Gastrocnemius medialis (tissue), 4 donors: ENCODE data around the gene SHTN1. TPM values are rescaled to one million over a fixed set of nuclear protein-coding genes. Genes with fewer than 3 reads are reported as not detected.

ENCODE experiments used
- ATAC-seq, 2 donors: fragments of 150-250 bp; one replicate each; pipeline ENCODE4 v1.9.1; 2016
- DNase-seq, 2 donors: peaks; one replicate each; pipeline ENCODE4 v3.0.0-alpha.2; 2019
- H3K27ac ChIP-seq, 4 donors: fragments of 200-600 bp; sonication (generic); 1 replicate in 1 of 4; 2 replicates in 3 of 4; pipeline ENCODE4 v1.5.1; 2016 to 2018; ENCODE audit warnings: mild to moderate bottlenecking in 2 of 4, moderate library complexity in 1 of 4
- H3K27me3 ChIP-seq, 3 donors: fragments of 200-600 bp; sonication (generic) in 2 of 3; 1 replicate in 1 of 3; 2 replicates in 2 of 3; pipeline versions ENCODE4 v1.5.1 to v1.6.0; 2016 to 2019; ENCODE audit warnings: mild to moderate bottlenecking in 1 of 3, moderate library complexity in 1 of 3
- H3K36me3 ChIP-seq, 2 donors: fragments of 200-600 bp; sonication (generic) in 1 of 2; one replicate each; pipeline ENCODE4 v1.5.1; 2017 to 2018
- H3K4me1 ChIP-seq, 2 donors: fragments of 200-600 bp; sonication (generic) in 1 of 2; one replicate each; pipeline ENCODE4 v1.5.1; 2016 to 2017; ENCODE audit warnings: mild to moderate bottlenecking in 2 of 2
- H3K4me3 ChIP-seq, 4 donors: fragments of 200-600 bp; sonication (generic) in 3 of 4; 1 replicate in 1 of 4; 2 replicates in 3 of 4; pipeline ENCODE4 v1.5.1; 2016 to 2019; ENCODE audit warnings: mild to moderate bottlenecking in 2 of 4
- H3K9me3 ChIP-seq, 3 donors: fragments of 200-600 bp; sonication (generic) in 2 of 3; 1 replicate in 1 of 3; 2 replicates in 2 of 3; pipeline ENCODE4 v1.5.1; 2016 to 2019
- POLR2A ChIP-seq, 2 donors: fragments of 450-650 bp; IDR thresholded peaks; one replicate each; pipeline ENCODE4 v1.6.1; 2017; ENCODE audit warnings: antibody characterized with exemption in 2 of 2, mild to moderate bottlenecking in 2 of 2, moderate library complexity in 2 of 2
- in situ Hi-C, 4 donors: fragments of 200-750 bp; cut with MboI; loops; one replicate each; pipeline versions ENCODE4 v1.15.0 to v1.8.0; 2017; ENCODE audit warnings: low sequenced_read_pairs in 4 of 4
- intact Hi-C: fragments of 100-400 bp; cut with DNase I; formaldehyde crosslinking; loops from one replicate; pipeline ENCODE4 v1.15.1; 2023; ENCODE audit warnings: low total_unique reads
- total RNA-seq, 4 donors: library from RNA; depleted of rRNA; stranded (reverse); fragments of >200 nt; gene quantifications; one replicate each; pipeline versions ENCODE4 v1.1.0 to v1.2.3, GENCODE V29; 2016
- TF ChIP-seq, protein P1 (sequence below), 5 experiments: fragments of 450-650 bp in 3 of 5; fragments of 200-600 bp in 2 of 5; sonication (generic) in 2 of 5; IDR thresholded peaks in 4 of 5; conservative IDR thresholded peaks in 1 of 5; 1 replicate in 4 of 5; 2 replicates in 1 of 5; pipeline ENCODE4 v1.5.1; 2016 to 2019; ENCODE audit warnings: antibody characterized with exemption in 5 of 5, mild to moderate bottlenecking in 3 of 5, moderate library complexity in 3 of 5

The SHTN1 gene
- total RNA-seq, 4 donors from 2014 or later = 0.73 to 2.2 (median 1.0) TPM

DNA sequence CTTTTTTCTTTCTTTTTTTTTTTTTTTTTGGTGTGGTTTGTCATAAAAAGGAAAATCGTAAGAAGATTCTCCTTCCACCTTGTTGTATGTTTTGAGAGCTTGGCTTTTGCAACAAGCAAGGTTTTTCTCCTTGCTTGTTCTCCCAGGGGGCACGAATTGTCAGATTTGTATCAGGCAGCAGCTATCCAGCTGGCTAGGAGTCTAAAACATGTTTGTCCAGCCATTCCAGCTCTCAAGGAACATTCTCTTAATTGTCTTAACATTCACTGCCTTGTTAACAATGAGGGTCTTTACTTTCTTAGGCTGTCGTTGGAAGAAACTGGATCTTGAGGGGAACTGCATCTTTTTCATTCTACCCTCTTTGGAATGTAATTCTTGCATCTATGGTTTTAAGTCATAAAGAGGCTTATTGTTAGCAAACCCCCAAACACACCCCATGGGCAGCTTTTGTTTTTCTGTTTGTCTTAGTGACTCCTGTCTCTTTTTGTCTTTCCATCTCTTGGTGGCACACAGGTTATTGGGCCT, 14.6 kb downstream of the SHTN1 start:
- in situ Hi-C loops = no loop called here
- H3K27me3 ChIP-seq = no peaks in the 10 kb centered on the region
- H3K9me3 ChIP-seq = no peaks in the 10 kb centered on the region
- TF ChIP-seq, protein P1, sequence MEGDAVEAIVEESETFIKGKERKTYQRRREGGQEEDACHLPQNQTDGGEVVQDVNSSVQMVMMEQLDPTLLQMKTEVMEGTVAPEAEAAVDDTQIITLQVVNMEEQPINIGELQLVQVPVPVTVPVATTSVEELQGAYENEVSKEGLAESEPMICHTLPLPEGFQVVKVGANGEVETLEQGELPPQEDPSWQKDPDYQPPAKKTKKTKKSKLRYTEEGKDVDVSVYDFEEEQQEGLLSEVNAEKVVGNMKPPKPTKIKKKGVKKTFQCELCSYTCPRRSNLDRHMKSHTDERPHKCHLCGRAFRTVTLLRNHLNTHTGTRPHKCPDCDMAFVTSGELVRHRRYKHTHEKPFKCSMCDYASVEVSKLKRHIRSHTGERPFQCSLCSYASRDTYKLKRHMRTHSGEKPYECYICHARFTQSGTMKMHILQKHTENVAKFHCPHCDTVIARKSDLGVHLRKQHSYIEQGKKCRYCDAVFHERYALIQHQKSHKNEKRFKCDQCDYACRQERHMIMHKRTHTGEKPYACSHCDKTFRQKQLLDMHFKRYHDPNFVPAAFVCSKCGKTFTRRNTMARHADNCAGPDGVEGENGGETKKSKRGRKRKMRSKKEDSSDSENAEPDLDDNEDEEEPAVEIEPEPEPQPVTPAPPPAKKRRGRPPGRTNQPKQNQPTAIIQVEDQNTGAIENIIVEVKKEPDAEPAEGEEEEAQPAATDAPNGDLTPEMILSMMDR (IDR thresholded peaks at IDR 0.05 in 4 of 5, conservative IDR thresholded peaks at IDR 0.05 in 1 of 5) = no peak
- no peak for TF ChIP-seq POLR2A (IDR thresholded peaks at IDR 0.05)
- intact Hi-C loops = no loop called here
- DNase-seq (no peak), ATAC-seq (no peak)
- no peaks in the 10 kb centered on the region for H3K4me1 ChIP-seq
- H3K36me3 ChIP-seq = no peaks in the 10 kb centered on the region
- no peak overlapping the region for H3K27ac ChIP-seq
- no peak overlapping the region for H3K4me3 ChIP-seq

DNA sequence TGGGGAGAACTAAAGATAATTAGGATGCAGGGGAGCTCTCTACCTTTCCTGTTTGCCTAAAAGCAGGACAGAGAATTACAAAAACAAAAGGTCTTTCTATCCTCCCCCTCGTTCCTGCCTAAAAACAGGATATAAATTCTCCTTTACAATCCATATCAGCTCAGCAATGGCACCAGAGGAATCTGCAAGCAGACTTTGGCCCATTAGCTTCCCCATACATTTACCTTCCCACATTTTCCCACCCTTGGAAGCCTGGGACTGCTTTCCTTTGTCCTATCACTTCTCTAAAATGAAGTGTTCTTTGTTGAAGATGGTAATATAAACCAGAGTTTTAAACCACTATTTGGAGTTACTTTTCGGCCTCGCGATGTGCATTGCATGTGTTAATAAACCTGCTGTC, 15.5 kb downstream of the SHTN1 start:
- no peaks in the 10 kb centered on the region for H3K27me3 ChIP-seq
- in situ Hi-C loops = no loop called here
- ATAC-seq (no peak), DNase-seq (no peak)
- H3K4me1 ChIP-seq = no peaks in the 10 kb centered on the region
- TF ChIP-seq POLR2A (IDR thresholded peaks at IDR 0.05) = no peak
- H3K27ac ChIP-seq = no peak overlapping the region
- intact Hi-C loops = no loop called here
- H3K36me3 ChIP-seq = no peaks in the 10 kb centered on the region
- no peak overlapping the region for H3K4me3 ChIP-seq
- H3K9me3 ChIP-seq = no peaks in the 10 kb centered on the region

DNA sequence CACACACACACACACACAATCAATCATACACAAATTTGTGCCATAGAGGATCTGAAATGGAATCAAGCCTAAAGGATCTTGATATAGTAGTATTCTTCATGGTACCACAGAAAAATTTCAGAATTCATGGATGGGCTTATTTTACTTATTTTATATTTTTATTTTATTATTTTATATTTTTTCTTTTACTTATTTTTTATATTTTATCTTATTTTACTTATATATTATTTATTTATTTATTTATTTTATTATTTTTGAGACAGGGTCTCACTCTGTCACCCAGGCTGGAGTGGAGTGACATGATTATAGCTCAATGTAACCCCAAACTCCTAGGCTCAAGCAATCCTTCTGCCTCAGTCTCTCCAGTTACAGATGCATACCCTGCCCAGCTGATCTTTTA, 16.7 kb downstream of the SHTN1 start:
- H3K27ac ChIP-seq = no peak overlapping the region

DNA sequence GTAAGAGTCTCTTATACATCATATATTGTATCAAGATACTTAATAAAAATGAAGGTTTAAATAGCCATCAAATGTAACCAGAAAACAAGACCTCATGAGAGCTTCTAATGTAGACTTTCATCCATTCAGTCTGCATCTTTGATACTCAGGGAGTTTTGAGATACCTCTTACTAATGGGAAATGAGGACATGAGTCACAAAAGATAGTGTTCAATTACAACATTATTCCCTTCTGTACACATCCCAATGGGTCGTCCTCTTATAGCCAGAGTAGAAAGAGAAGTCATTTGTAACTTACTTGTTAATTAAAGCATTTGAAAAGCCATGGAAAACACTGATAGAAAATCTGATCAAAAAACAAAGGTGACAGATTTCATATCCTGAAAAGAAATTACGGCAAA, 19.4 kb downstream of the SHTN1 start:
- TF ChIP-seq, protein P1 (IDR thresholded peaks at IDR 0.05 in 4 of 5, conservative IDR thresholded peaks at IDR 0.05 in 1 of 5) = no peak
- TF ChIP-seq POLR2A (IDR thresholded peaks at IDR 0.05) = no peak
- intact Hi-C loops = no loop called here
- no peaks in the 10 kb centered on the region for H3K36me3 ChIP-seq

More for the DNA sequence above, 16.7 kb downstream of the SHTN1 start:
- Histone ChIP-seq H3K4me1 (no peaks in the 10 kb centered on the region), H3K9me3 (no peaks in the 10 kb centered on the region), H3K36me3 (no peaks in the 10 kb centered on the region), H3K27me3 (no peaks in the 10 kb centered on the region), H3K4me3 (no peak overlapping the region)
- in situ Hi-C loops = no loop called here
- ATAC-seq = no peak
- DNase-seq = no peak
- intact Hi-C loops = no loop called here
- no peak for TF ChIP-seq POLR2A (IDR thresholded peaks at IDR 0.05)
- TF ChIP-seq, protein P1 (IDR thresholded peaks at IDR 0.05 in 4 of 5, conservative IDR thresholded peaks at IDR 0.05 in 1 of 5) = no peak

DNA sequence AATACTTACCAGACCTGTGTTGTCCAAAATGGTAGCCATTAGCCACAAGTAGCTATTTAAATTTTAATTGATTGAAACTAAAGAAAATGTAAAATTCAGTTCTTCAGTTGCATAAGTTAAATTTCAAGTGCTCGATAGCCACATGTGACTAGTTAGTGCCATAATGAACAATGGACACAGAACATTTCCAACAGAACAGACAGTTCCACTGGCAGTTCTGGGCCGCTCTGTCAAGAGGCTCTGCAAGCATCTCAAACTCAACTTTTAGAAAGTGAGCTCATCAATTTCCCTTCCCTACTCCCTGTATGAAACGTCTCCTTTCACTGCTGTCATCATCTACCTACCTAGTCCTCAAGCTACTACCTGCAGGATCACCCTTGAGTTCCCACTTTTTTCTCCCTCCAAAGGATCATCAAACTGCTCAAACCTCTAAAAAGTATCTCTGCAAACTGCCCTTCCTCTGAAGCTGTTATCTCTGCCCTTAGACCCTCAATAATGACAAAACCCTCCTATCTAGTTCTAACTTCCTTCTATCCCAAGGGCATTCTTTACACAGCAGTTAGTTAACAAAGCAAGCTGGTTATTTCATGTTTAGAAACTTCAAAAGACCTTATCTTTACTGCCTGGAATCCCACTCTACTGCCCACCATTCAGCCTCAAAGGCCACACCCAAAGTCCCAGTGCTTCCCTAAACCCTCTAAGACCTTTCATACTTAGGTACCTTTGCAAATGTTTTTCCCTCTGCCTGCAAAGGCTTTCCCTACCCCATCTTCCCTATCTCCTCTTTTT, 20.6 kb downstream of the SHTN1 start:
- Histone ChIP-seq H3K4me3 (no peak overlapping the region), H3K9me3 (no peaks in the 10 kb centered on the region), H3K36me3 (no peaks in the 10 kb centered on the region), H3K4me1 (no peaks in the 10 kb centered on the region), H3K27me3 (no peaks in the 10 kb centered on the region), H3K27ac (no peak overlapping the region)
- no peak for TF ChIP-seq POLR2A (IDR thresholded peaks at IDR 0.05)
- TF ChIP-seq, protein P1 (IDR thresholded peaks at IDR 0.05 in 4 of 5, conservative IDR thresholded peaks at IDR 0.05 in 1 of 5) = no peak
- ATAC-seq = no peak
- intact Hi-C loops (no loop called here), in situ Hi-C loops (no loop called here)
- DNase-seq = no peak

More for the DNA sequence above, 19.4 kb downstream of the SHTN1 start:
- in situ Hi-C loops = no loop called here
- Histone ChIP-seq H3K4me3 (no peak overlapping the region), H3K9me3 (no peaks in the 10 kb centered on the region), H3K4me1 (no peaks in the 10 kb centered on the region), H3K27ac (no peak overlapping the region), H3K27me3 (no peaks in the 10 kb centered on the region)
- ATAC-seq = no peak
- no peak for DNase-seq
